Transverse colon (tissue), 4 donors: Measurements from ENCODE around the gene RBFOX1. TPM values are rescaled to one million over a fixed set of nuclear protein-coding genes. Genes with fewer than 3 reads are reported as not detected.

Source experiments
- DNase-seq: peaks from one replicate; pipeline ENCODE4 v3.0.0-alpha.2; 2019
- H3K27ac ChIP-seq, 4 donors: fragments of 200-600 bp; sonication (generic); 2 replicates each; pipeline ENCODE4 v1.5.1; 2016 to 2018; ENCODE audit warnings: inconsistent platforms in 4 of 4
- H3K27me3 ChIP-seq: fragments of 200-600 bp; sonication (generic); 2 replicates; pipeline ENCODE4 v1.5.1; 2017; ENCODE audit warnings: inconsistent platforms
- H3K36me3 ChIP-seq, 4 donors: fragments of 200-600 bp; sonication (generic); 2 replicates each; pipeline ENCODE4 v1.5.1; 2017 to 2019; ENCODE audit warnings: inconsistent platforms in 4 of 4
- H3K4me1 ChIP-seq, 4 donors: fragments of 200-600 bp; sonication (generic); 2 replicates each; pipeline ENCODE4 v1.5.1; 2017 to 2020; ENCODE audit warnings: inconsistent platforms in 4 of 4
- H3K4me3 ChIP-seq, 4 donors: fragments of 200-600 bp; sonication (generic); 1 replicate in 1 of 4; 2 replicates in 3 of 4; pipeline versions ENCODE4 v1.5.1 to v1.6.1; 2017 to 2019; ENCODE audit warnings: inconsistent platforms in 4 of 4
- H3K9me3 ChIP-seq, 2 donors: fragments of 200-600 bp; sonication (generic); 2 replicates each; pipeline ENCODE4 v1.5.1; 2017 to 2019; ENCODE audit warnings: inconsistent platforms in 2 of 2
- EP300 ChIP-seq: sonication (generic); formaldehyde crosslinking; IDR thresholded peaks from one replicate; pipeline ENCODE4 v1.6.1; 2017; ENCODE audit warnings: antibody characterized with exemption, low read depth
- POLR2A ChIP-seq: fragments of 450-650 bp; IDR thresholded peaks from one replicate; pipeline ENCODE4 v1.6.1; 2016; ENCODE audit warnings: antibody characterized with exemption, mild to moderate bottlenecking, moderate library complexity
- POLR2AphosphoS5 ChIP-seq, 3 donors: sonication (generic); formaldehyde crosslinking; IDR thresholded peaks; one replicate each; pipeline ENCODE4 v1.6.1; 2016; ENCODE audit warnings: antibody characterized with exemption in 3 of 3
- WGBS, 2 donors: methylation state at CpG; one replicate each; pipeline ENCODE4 v1.1.5; 2018; ENCODE audit warnings: low coverage in 1 of 2; 5-methylcytosine and 5-hydroxymethylcytosine counted together
- in situ Hi-C, 4 donors: fragments of 200-750 bp; cut with MboI; loops; one replicate each; pipeline versions ENCODE4 v1.15.0 to v1.15.1; 2017; ENCODE audit warnings: low sequenced_read_pairs in 3 of 4, low pct_ligation_motif_present in 1 of 4, low pct_unique_long_range_greater_than_20kb in 1 of 4
- intact Hi-C: fragments of 100-400 bp; cut with DNase I; formaldehyde crosslinking; loops from one replicate; pipeline ENCODE4 v1.15.1; 2023; ENCODE audit warnings: low total_unique reads
- total RNA-seq, 4 donors: library from RNA; depleted of rRNA; stranded (reverse); fragments of >200 nt; gene quantifications; one replicate each; pipeline ENCODE4 v1.1.0, GENCODE V29; 2016
- TF ChIP-seq, protein P1 (sequence below), 5 experiments: fragments of 200-600 bp in 3 of 5; fragments of 450-650 bp in 2 of 5; sonication (generic) in 3 of 5; IDR thresholded peaks; 1 replicate in 2 of 5; 2 replicates in 3 of 5; pipeline ENCODE4 v1.5.1; 2016 to 2017; ENCODE audit warnings: antibody characterized with exemption in 5 of 5, inconsistent platforms in 3 of 5, mild to moderate bottlenecking in 2 of 5, moderate library complexity in 1 of 5

The RBFOX1 gene
- total RNA-seq, 4 donors from 2014 or later = 2.3 to 8.2 (median 3.2) TPM

DNA sequence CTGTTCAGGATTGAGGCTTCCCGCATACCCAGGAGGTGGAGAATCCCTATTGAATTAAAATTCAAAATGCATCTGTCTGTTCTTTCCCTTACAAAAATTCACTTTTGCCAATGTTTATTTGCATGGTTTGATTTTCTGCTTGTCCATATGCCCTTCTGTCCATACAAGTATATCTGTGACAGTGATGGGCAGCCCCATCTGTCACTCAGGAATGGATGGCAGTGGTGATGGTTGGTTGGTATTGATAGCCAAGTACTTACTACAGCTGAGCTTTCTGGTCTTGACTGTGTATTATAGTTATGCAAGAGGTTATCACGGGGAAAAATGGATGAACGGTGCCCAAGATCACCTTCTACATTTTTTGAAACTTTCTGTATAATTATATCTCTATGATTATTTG, 171.0 kb downstream of the RBFOX1 start:
- Histone ChIP-seq H3K36me3 (no peaks in the 10 kb centered on the region), H3K4me1 (no peaks in the 10 kb centered on the region), H3K9me3 (peaks cover 0 to 3% of the 10 kb centered on the region in 2 donors), H3K4me3 (no peak overlapping the region), H3K27me3 (no peaks in the 10 kb centered on the region), H3K27ac (no peak overlapping the region)
- 76 to 95% methylated on average over 3 of the region's 3 CpGs for WGBS, 2 donors
- DNase-seq = no peak
- TF ChIP-seq, protein P1, sequence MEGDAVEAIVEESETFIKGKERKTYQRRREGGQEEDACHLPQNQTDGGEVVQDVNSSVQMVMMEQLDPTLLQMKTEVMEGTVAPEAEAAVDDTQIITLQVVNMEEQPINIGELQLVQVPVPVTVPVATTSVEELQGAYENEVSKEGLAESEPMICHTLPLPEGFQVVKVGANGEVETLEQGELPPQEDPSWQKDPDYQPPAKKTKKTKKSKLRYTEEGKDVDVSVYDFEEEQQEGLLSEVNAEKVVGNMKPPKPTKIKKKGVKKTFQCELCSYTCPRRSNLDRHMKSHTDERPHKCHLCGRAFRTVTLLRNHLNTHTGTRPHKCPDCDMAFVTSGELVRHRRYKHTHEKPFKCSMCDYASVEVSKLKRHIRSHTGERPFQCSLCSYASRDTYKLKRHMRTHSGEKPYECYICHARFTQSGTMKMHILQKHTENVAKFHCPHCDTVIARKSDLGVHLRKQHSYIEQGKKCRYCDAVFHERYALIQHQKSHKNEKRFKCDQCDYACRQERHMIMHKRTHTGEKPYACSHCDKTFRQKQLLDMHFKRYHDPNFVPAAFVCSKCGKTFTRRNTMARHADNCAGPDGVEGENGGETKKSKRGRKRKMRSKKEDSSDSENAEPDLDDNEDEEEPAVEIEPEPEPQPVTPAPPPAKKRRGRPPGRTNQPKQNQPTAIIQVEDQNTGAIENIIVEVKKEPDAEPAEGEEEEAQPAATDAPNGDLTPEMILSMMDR (IDR thresholded peaks at IDR 0.05) = no peak
- TF ChIP-seq POLR2AphosphoS5 (IDR thresholded peaks at IDR 0.05) = no peak
- no peak for TF ChIP-seq POLR2A
- TF ChIP-seq EP300 = no peak
- in situ Hi-C loops = no loop called here
- intact Hi-C loops = loop anchor here (5.0 kb wide), 1 partner anchor 964 kb away; no protein-coding TSS in a partner anchor

DNA sequence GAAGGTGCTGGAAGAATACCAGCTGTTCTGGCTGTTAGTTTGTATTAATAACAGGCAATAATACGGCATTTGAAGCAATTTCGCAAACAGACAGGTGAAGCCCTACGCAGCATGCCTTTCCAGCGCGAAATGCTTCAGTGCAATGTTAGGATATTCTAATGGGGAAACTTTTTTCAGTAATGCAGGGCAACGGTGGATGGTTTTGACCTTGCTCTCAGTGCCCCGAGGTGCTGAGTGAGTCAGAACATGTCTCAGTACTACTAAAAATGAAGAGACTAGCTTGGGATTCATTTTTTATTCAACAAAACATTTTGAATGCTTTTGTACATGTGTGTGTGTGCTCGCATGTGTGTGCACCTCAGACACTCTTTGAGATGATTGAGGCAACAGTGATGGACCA, 172.2 kb downstream of the RBFOX1 start:
- WGBS, 2 donors = 88 to 89% methylated on average over 7 to 8 of the region's 8 CpGs
- no peaks in the 10 kb centered on the region for H3K27me3 ChIP-seq
- TF ChIP-seq EP300 (no peak), POLR2AphosphoS5 (IDR thresholded peaks at IDR 0.05) (no peak), POLR2A (no peak)
- TF ChIP-seq, protein P1 (IDR thresholded peaks at IDR 0.05) = no peak
- H3K4me3 ChIP-seq = no peak overlapping the region
- in situ Hi-C loops = no loop called here
- H3K9me3 ChIP-seq = peaks cover 0 to 3% of the 10 kb centered on the region in 2 donors
- intact Hi-C loops = loop anchor here (5.0 kb wide), 1 partner anchor 962 kb away; no protein-coding TSS in a partner anchor
- no peaks in the 10 kb centered on the region for H3K36me3 ChIP-seq
- no peak overlapping the region for H3K27ac ChIP-seq
- DNase-seq = no peak
- H3K4me1 ChIP-seq = no peaks in the 10 kb centered on the region

DNA sequence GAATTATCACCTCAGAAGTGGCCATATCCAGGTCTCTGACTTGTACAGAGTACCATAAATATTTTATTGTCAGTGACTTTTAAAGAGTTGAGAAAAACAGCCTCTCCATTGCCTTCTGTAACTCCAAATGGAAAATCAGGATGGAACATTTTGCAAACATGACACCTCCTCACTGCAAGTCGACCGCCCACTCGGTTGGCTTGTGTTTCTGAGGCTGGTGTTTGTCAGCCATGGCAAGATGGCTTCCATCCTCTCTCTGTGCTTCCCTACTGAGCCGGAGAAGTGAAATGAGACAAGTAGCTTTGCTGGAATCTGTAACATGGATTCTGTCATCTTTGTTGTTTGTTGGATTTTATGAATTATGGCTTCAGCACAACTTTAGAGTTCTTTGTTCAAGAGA, 172.8 kb downstream of the RBFOX1 start:
- no peaks in the 10 kb centered on the region for H3K36me3 ChIP-seq
- 75% methylated on average over 4 of the region's 4 CpGs; no CpG with 5 or more reads in 1 of the 2 donors for WGBS, 2 donors
- DNase-seq = no peak
- in situ Hi-C loops (no loop called here), intact Hi-C loops (no loop called here)
- peaks cover 0 to 3% of the 10 kb centered on the region in 2 donors for H3K9me3 ChIP-seq
- H3K4me1 ChIP-seq = no peaks in the 10 kb centered on the region
- no peaks in the 10 kb centered on the region for H3K27me3 ChIP-seq
- TF ChIP-seq, protein P1 (IDR thresholded peaks at IDR 0.05) = no peak
- no peak for TF ChIP-seq POLR2A
- no peak for TF ChIP-seq POLR2AphosphoS5 (IDR thresholded peaks at IDR 0.05)
- TF ChIP-seq EP300 = no peak
- no peak overlapping the region for H3K4me3 ChIP-seq
- no peak overlapping the region for H3K27ac ChIP-seq

DNA sequence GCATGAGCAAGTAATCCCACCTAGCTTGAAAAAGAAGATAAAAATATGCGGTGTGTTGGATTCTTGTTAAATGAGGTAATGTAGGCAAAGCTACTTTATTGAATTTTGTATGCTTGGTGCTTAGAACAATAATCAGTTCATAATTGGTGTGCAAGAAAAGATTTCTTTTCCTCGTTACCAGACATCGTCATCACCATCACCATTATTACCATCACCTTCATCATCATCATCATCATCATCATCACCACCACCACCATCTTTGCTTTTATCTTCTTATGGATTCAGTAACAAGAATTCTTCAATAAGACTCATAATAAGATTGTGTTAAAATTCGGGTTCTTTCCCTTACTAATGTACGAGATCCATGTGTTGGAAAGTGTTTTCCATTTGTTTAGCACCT, 173.7 kb downstream of the RBFOX1 start:
- no peaks in the 10 kb centered on the region for H3K36me3 ChIP-seq
- H3K27me3 ChIP-seq = no peaks in the 10 kb centered on the region
- WGBS, 2 donors = 82 to 83% methylated on average over 5 of the region's 5 CpGs
- TF ChIP-seq, protein P1 (IDR thresholded peaks at IDR 0.05) = no peak
- TF ChIP-seq POLR2A (no peak), POLR2AphosphoS5 (IDR thresholded peaks at IDR 0.05) (no peak), EP300 (no peak)
- intact Hi-C loops = no loop called here
- in situ Hi-C loops = no loop called here
- H3K27ac ChIP-seq = no peak overlapping the region
- H3K9me3 ChIP-seq = peaks cover 0 to 3% of the 10 kb centered on the region in 2 donors
- no peak for DNase-seq
- no peak overlapping the region for H3K4me3 ChIP-seq
- no peaks in the 10 kb centered on the region for H3K4me1 ChIP-seq
